Tracheal epithelial cell (primary cell): ENCODE measurements around the gene TMLHE. TPM values are rescaled to one million over a fixed set of nuclear protein-coding genes. Genes with fewer than 3 reads are reported as not detected.

Source experiments
- total RNA-seq: library from RNA; depleted of rRNA; stranded (reverse); fragments of >200 nt; gene quantifications from 2 replicates; pipeline ENCODE4 v1.2.1, GENCODE V29; 2014

TMLHE gene, protein sequence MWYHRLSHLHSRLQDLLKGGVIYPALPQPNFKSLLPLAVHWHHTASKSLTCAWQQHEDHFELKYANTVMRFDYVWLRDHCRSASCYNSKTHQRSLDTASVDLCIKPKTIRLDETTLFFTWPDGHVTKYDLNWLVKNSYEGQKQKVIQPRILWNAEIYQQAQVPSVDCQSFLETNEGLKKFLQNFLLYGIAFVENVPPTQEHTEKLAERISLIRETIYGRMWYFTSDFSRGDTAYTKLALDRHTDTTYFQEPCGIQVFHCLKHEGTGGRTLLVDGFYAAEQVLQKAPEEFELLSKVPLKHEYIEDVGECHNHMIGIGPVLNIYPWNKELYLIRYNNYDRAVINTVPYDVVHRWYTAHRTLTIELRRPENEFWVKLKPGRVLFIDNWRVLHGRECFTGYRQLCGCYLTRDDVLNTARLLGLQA
- 9.2 and 12.5 TPM in 2 replicates for total RNA-seq

DNA sequence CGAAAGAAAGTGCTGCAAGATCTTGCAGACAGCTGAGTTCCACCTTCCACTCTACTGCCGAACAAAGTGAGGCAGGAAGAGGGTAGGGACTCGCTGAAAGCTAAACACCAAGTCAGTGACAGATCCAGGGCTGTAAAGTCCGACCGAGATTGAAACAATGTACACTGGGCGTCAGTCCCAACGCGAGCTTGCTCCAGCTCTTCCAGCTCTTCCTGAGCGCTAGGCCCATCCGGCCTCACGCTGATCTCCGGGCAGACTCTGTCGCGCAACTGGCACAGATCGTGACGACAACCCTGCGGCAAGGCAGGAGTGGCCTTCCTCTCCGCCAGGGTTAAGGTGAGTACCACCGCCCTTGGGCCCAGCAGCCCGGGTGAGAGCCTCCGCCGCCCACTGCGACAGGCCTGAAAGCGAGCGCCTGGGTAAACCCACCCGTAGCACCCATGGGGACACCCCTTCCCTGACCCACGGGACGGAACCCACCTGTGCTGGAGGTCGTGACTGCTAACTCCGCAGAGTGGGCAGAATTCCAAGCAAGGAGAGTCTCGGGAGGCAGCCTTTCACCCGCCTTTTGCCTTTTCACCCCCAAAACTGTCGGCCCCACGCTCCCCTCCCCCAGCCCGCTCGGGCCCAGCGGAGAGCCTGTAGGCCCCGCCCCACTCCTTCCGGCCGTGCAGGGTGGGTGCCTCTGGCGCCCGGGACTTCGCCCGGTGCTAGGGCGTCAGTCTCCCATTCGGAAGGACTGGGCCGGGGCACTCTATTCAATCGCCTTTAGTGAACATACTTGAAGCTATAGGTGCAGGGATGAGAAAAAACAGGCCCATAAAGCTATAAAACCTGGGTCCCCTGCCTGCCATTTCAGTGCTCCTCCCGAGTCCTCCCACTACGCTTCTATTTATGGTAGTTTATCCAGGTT is at the start of gene TMLHE, which contains the start of gene SPRY3:
TMLHE (minus strand) TSS at position 641 of the 913 bp plus-strand sequence. CDS start 67,676 bp downstream, outside the sequence.
SPRY3 (plus strand) TSS at position 275 of the 913 bp plus-strand sequence.

GRCh38 chrX:155458471-155458870 is 154.3 kb downstream of the TMLHE start, which contains the start of gene F8A3:
Gene F8A3 (minus strand): TSS chrX:155458620. CDS start chrX:155458600, 20 bp downstream.

Other genes starting within 250 kb of the TMLHE start
- 0.96 TPM in 1 of 2 replicates, not detected in the other for gene F8A2, start 230.9 kb downstream of the TMLHE start, total RNA-seq
- 5.3 TPM in 1 of 2 replicates, not detected in the other for gene F8A3, start 154.3 kb downstream of the TMLHE start, total RNA-seq
- gene SPRY3, start 366 bp downstream of the TMLHE start, total RNA-seq: 0.21 and 0.24 TPM in 2 replicates